ENCODE results near the gene UNC5A.

Gene UNC5A

DNA sequence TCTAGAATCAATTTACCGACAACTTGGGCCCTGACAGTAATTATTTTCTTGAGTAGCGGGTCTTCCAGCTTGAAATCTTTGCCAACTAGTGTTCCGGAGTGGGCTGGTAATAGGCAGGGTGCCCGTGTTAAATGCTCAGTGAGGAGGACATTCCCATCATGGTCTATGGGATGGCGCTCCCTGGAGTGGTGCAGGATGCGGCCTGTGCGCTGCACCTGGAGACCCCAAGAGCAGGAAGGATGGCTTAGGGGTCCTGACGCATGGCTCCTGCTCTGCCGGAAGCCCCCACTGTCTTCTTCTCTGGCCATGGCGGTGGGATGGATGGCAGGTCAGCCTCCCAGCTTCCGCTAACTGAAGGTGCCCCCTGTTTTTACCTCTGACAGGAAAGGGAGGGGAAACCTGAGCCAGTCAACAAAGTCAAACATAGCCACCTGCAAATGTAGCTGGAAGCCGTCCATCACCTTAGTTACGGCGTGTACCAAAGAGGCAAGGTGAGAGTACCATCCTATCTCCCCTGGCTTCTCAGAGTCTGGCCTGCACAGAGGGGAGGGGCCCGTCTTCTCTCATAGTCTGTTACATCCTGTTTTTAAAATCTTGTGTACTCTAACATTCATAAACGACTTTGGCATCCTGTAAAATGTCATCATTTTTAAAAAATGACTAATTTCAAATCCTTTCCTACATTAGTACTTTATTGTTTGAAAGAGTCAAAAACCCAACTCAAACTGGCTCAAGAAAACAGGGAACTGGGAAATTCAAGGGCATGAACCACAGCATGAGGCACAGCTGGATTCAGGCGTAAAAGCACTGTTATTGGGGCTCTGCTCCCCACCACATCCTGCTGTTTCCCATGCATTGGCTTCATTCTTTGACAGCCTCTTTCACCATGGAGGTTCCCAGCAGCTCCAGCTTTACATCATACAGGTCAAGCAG is 28.5 kb upstream of the UNC5A start:
- DNase-seq: no peak

DNA sequence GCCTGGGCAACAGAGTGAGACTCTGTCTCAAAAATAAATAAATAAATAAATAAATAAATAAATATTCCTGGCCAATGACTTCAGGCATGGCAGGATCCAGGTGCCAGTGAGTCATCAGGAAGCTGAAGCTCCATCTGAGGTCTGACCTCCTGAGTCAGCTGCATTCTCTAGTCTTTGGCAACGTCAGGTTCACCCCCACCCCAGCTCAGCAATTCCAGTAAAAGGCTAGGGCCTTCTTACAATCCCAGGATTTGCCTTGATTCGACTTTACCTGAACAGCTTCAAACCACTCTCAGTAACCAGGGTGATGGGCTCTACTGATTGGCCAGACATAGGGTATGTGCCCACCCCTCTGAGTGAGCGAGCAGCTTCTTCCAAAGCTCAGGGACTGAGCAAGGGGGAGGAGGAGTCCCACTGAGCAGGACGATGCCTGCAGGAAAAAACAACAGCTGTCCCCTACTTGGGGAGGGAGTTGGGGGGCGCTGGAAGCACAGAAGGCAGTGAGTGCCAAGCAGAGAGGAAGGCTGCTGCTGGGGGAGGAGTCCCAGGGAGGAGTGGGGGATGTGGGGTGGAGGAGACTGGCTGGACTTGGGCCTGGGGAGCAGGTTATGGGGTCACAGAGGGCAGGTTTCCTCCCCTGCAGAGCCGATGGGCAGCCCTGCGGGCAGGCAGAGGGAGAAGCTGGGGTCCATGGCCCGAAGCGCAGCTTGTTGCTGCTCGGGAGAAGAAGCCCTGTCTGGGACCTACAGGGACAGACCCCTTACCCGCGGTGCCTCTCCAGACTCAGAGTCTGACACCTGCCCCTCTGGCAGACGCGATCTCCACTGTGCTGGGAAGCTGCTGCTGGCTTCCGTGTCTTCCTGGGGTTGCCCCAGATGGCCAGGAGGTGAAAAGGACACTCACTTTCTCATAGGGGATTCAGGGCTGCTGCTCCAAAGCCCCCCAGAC is 25.9 kb upstream of the UNC5A start:
- no peak for DNase-seq

DNA sequence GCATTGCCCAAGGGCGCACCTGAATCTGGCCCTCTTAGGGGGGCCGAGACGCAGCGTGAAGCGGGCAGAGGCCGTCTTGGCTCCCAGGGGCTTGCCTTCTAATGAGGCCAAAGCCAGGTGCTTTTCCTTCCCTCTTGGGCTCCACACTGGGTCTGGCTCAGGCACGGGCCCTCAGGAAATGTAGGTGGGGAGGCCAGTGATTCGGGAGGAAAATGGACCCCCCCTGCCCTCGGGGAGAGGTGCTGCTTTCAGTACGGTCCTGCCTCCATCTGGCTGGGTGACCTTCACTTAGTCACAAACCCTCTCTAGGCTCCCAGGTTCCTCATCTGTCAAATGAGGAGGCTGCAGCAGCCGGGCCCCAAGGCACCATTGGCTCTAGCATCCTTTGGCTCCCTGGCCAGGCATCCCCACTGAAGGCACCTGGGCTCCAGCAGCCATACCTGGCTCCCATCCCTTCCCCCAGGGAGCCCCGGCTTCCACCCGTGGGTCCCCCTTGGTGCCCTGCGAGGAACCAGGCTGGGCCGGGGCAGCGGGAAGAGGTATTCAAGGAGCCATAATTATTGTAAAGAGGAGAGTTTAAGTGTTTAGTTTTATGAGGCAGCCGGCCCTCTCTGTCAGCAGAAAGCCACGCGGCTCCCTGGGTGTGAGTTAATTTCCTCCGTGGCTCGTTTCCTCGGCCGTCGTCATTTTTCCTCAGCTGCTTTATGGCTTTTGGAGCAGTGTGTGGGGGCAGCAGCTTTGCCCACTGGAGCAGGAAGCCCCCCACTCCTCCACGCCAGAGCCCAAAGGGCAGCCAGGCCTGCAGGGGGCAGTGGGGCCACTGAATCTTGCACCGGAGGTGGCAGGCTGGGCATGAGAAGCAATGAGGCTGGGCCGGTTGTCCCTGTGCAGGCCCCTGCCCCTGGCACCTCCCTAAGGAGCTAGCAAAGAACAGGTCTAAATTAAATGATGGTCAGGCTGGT is 24.9 kb upstream of the UNC5A start:
- no peak for DNase-seq

DNA sequence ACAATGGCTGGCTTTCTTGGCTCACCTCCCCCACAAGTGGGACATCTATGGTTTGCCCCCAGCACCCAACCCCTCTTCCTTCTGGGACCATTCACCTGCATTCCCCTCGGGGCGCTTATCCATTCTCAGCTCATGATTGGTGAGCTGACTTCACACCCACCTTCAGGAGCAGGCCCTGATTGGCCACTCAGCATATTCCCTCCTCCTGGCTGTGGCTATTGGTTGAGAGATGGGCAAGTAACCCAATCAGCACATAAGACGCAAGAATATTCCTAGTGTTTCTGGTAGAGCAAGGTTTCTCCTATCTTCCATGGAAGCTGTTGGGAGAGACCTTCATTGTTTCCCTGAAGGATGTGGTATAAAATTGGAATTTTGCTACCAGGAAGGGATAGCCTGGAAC is 22.7 kb upstream of the UNC5A start:
- DNase-seq: no peak

DNA sequence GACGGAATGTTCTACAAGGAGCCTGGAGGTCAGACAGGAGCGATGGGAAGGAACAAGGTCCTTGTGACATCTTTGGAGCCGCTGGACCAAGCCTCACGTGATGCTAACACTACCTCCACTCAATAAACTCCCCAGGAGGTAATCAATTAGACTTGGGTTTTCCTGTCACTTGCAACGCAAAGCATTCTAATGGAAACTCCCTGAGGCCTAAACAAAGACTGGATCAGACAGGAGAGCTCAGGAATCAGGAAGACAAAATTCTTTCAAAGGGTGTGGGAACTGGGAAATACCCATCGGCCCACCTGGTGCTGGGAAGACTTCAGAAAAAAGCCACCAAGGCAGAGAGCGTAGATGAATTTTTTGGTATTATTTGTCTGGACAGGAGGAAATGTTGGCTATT is 22.3 kb upstream of the UNC5A start:
- no peak for DNase-seq

DNA sequence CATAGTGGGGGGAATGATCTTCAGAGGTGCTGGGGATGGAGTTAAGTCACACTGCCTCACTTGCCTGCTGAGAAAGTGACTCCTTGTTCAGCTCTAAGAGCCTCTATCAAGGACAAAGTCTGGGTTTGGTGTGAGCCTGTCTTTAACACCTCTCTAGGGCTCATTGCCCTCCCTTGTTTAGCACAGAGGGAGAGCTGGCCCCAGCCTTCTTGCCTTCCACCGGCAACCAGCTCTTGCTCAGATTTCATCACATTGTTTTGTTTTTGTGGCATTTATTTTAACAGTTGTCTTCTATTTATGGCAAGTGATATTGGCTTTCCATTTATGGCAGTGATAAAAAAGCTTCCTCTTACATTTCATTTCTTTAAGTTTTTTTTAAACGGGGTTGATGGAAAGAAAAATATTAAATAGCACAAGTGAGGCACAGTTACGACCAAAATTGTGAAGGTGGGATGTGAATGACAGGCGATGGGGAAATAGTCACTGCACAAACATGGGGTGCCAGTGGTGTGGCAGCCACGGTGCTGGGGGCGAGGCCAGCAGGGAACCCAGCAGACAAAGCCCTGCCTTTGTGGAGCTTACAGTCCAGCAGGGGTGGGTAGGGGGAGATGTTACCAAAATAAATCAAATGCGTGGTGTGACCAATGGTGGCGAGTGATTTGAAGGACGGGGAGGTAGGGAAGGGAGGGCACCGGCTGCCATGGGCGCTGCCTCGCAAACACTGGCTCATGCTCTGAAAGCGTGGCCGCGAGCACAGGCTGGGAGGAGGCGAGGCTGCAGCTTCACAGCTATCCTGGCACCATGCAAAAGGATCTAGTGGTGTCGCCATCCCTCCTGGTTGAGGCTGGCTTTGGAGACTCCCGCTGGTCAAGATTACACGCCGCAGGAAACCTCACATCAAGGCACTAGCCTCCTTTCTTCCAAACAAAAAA is 21.2 kb upstream of the UNC5A start:
- no peak for DNase-seq

DNA sequence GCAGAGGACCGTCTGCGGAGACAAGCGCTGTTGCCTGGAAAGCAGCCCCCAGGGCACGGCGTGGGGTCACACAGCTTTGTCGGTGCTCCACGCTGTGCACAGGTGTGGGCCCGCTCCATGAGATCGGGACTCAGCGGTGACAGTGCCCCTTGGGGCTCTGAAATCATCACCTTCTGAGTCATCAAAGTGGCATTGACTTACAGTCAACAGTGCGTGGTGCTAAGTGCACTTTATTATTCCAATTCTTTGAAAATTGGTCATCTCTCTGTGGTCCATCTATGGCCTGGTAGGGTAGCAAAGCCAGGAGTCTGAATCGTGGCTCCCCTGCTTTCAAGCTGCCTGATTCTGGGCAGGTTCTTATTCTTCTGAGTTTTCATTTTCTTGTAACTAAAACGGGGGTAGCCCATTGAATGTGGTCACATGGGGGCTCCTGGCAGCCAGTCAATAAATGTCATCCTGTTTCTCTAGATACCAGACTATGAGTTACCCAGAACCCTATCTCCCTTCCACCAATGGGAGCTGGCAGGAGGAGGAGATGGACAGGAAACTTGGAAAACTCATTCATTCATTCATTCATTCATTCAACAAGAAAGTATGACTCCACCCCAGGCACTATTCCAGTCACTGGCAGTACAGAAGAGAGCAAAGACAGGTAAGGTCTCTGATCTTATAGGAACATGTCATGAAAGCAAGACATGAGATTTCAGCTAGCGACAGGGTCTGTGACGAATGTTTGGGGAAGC is 20.3 kb upstream of the UNC5A start:
- no peak for DNase-seq

DNA sequence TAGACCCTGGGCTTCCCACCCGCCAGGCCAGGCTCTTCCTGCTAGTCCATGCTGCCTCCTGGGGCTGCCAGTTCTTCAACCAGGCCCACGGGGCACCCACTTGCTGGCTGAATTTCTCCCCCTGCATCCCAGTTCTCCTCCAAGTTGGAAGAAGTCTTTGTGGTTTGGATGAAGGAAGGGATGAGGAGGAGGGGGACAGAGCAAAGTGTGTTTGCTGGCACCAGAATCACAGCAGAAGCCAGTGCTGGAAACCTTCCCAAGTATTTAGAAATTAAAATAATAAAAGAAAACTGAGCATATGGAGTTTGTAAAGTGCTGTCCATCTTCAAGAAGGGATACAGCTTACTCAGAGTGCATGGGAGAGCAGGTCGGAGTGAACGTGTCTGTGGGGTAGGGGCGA is 19.4 kb upstream of the UNC5A start:
- no peak for DNase-seq

DNA sequence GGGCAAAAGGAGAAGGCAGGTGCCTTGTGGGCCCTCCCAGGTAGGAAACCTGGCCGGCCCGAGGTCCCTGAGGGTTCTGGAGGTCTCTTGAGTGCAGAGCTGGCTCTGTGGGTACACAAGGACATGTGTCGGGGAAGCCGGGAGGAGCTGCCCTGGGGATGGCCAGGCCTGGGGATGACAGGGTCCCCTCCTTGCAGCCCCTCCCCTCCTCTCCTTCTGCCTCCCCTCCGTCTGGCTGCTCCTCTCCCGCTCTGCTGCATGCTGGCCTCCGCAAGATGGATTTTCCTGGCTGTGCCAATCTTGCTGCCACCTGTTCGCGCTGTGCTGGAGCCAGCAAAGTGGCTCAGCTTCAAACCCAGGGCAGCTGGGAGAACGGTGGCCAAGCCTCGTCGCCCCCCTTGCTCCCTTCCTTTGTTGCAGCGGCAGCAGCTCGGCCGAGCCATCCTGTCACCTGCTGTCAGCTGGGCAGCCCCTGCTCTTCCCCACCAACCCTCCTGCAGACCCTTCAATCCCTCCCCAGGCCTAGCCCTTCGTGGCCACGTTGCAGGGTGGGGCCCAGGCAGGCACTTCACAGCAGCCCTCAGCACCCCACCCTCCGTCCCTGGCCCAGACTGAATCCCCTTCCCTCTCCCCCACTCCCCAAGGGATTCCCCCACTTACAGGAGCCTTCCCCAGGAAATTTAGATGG is 17.6 kb upstream of the UNC5A start:
- no peak for DNase-seq

DNA sequence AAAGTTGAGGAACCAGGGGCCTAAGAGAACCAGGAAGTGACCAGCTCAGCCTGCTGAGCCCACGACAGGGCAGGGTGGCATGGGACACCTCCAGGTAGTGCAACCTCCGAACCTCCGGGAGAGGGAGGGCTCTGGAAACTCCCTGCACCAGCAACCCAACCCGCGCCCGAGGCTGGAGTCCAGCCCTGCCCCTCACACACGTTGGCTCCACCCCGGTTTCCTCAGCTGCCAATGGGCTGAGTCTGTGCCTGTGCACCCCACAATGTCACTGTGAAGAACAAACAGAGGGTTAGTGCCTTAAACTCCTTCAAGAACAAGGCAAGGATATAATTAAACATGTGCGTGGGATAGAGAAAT is 17.0 kb upstream of the UNC5A start:
- no peak for DNase-seq

DNA sequence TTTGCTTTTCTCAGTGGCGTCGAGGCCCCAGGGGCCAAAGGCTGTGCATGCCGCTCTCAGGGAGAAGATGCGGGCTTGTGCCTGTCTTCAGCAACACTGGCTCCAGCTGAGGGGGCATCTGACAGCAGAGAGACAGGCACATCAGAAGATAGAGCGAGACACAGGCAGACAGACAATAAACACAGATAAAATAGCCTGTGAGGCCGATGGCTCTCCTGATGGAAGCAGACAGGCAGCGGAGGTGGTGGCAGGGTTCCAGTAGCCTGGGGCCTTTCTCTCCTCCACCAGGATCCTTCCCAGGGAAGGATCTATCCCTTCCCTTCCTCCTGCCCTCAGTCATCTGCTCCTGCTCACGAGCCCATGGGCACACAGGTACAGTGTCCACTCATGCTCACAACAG is 16.6 kb upstream of the UNC5A start:
- DNase-seq: no peak

DNA sequence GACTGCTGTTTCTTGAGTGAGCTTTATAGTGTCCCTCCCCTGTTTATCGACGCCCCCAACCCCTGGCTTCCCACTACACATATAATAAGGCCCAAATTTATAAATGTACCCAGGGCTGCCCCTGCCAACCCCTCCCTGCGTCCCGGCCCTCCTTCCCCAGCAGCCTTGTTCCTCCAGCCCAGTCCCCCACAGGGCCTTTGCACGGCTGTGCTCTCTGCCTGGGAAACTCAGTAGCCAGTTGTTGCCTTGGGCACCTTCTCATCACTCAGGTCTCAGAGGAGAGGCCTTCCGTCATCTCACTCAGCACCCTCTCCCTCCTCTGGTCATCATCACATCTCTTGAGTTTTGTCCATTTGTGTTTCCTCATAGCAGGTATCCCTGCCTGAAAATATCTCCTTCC is 15.8 kb upstream of the UNC5A start:
- no peak for DNase-seq

DNA sequence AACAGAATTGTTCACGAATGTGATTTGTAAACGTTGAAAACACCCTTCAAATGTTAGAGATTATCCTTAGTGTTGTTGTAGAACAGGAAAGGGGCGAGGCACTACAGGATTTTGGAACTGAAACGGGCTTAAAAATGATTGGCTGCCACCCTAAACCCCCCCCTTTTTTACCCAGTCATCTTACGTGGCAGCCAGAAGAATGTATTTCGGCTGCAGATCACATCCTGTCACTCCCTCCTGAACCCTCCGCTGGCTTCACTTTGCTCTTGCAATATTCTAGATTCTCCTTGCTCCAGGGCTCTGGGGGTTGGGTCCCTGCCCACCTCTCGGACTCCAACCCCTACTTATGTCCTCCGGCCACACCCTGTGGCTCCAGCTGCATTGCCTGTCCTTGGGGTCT is 13.9 kb upstream of the UNC5A start:
- no peak for DNase-seq

DNA sequence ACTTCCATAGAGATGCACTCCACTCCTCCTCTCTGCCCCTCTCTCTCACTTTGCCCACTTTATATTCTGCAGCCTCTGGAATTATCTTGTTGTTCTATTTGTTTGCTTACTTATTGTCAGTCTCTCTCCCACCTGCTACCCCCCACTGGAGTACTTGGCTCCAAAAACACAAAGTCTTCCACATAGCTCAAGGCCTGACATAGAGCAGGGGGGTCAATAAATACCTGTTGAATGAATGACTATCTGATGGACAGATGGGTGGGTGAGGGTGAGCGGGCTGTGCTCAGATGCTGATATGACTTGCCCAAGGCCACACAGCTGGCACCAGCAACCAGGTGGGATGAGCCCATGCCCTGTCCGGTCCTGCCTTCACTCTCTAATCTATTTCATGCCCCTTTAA is 13.4 kb upstream of the UNC5A start:
- DNase-seq: no peak

DNA sequence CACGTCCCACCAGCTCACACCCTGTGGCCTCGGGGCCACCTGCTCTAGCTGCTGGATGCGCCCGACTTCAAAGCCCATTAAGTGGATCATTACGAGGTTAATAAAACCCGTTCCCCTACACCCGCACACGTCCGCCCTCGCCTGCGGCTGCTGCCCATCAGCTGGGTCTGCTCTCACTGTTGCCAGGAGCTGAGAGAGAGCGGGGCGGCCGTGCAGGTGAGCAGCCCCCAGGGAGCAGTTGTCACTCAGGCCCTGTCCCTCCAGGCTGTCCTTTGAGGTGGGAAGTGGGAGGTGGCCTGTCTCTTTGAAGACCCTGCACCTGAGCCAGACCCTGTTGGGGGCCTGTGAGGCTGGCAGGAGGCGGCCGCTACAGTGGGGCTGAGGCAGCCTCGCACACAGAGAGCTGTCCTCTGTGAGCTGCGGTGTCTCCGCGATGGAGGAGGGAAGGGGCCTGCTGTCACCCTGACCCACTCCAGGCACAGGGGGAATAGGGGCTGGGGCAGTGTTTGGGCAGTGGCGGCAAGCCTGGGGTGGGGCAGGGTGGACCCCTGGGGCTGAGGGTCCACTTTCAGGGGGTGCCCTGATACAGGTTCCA is 12.8 kb upstream of the UNC5A start:
- no peak for DNase-seq

DNA sequence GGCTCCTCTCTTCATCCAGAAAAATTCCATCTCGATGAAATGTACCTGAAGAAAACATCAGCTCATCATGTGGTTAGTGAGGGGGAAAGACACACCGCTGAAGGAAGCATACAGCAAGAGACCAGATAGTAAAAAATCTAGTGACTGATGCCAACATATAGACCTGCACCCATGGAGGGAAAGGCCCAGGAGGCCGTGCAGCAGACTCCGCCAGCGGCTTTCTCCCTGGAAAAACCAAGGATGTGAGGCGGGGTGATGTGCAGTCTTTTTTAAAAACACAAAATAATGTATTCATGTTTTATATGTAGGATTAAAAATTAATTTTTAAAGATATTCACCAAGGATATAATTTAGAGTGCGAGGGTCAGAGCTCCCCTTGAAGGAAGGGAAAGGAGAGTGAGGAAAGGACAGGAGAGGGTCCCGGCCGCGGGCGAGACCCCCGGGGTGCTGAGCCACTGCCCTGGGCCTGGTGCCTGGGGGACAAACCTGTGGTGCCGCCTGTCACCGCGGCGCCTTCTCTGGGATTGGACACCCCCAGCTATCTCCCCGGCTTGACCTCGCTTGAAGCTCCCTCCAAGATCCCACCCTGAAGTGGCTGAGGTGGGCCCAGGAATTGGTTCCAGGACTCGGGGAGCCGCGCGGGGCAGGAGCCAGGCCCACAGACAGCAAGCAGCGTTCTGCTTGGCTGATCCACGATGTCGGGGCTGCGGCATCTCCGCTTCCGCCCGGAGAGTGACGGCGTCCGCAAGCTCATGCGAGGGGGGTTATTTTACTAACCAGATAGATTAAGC is 12.1 kb upstream of the UNC5A start:
- DNase-seq: no peak

DNA sequence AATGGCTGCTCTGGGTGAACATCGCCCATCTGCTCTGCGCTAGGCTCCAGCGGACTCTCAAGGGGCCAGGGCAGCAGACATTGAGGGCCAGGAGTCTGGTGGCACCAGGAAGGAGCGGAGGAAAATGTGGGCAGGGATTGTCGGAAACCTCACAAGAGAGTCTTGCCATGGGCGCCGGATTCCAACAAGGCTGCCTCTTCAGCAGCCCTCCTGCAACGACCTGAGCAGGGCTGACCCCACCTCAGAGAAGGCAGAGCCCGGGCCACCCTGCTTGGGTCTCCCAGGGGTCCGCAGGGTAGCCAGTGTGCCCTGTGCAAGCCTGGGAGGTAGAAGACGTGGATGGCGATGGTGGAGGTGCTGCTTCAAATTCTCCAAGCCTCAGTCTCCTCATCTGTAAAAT is 11.4 kb upstream of the UNC5A start:
- DNase-seq: no peak

DNA sequence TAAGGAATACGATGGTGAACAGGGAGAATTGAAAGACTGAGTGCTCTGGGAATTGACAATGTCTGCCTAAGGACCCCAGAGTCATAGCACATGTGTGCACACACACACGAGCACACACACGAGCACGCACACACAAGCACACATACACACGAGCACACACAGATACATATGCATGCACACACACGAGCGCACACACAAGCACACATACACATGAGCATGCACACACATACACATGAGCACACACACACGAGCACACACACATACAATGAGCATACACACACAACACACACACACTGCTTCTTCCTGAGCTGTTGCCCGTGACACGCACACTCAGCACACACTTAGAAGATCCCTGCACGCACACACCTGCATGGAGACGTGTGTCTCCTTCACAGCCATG is 10.9 kb upstream of the UNC5A start:
- DNase-seq: no peak

DNA sequence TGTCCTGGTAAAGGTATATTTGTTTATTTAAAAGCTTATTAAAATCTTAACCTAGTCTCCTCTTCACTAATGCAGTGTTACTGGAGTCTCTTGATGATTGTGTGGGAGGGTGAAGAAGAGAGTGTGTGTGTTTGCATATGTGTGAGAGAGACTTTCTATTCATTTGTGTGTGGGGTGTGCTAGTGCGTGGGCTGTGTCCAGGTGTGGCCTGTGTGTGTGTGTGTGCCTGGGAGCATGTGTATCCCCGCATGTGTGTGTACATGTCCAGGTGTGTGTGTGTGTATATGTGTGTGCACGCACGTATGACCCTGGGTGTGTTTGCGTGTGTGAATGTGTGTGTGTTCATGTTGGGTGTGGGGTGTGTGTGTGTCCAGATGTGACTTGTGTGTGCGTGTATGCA is 10.3 kb upstream of the UNC5A start:
- DNase-seq: no peak
